Endothelial cell of umbilical vein (primary cell): ENCODE results near the gene CD200. TPM values are rescaled to one million over a fixed set of nuclear protein-coding genes. Genes with fewer than 3 reads are reported as not detected.

Experiments
- BruUV-seq: library from RNA; stranded (reverse); fragments of 400-500 nt; replicated peaks from 2 replicates; lab custom pipeline; 2021; lab: Mats Ljungman, UMichigan
- CTCF ChIA-PET: fragments of 300-600, 350-600 bp; sonication (Branson Sonifier 250); formaldehyde crosslinking; loops from one replicate; lab custom pipeline; 2021; ENCODE audit warnings: antibody characterized with exemption, inconsistent platforms; lab: Charles Lee
- POLR2A ChIA-PET: fragments of 300-600, 350-600 bp; sonication (Branson Sonifier 250); formaldehyde crosslinking; loops from one replicate; lab custom pipeline; 2021; ENCODE audit warnings: antibody characterized with exemption, inconsistent platforms; lab: Charles Lee
- DNase-seq: peaks from one replicate; pipeline ENCODE4 v3.0.0-alpha.2; 2011; ENCODE audit warnings: low read depth, low spot score
- FAIRE-seq: peaks from 2 replicates; lab custom pipeline; 2011; peaks lifted over from hg19 to GRCh38; lab: Jason Lieb, UNC
- H2AFZ ChIP-seq: 2 replicates; pipeline ENCODE4 v1.6.0; 2012; ENCODE audit warnings: low read depth, low read length, control low read depth, inconsistent platforms
- H3K27ac ChIP-seq: 2 replicates; pipeline ENCODE4 v1.5.1; 2011; ENCODE audit warnings: low read depth, mild to moderate bottlenecking, control low read depth, low read length, moderate library complexity; ENCODE audit not compliant: insufficient read depth
- H3K27me3 ChIP-seq, 2 experiments: 2 replicates each; pipeline versions ENCODE4 v1.6.0 to v1.6.1; 2011; ENCODE audit warnings: low read length in 2 of 2, mixed read lengths in 1 of 2; ENCODE audit not compliant: control insufficient read depth in 2 of 2, insufficient read depth in 2 of 2
- H3K36me3 ChIP-seq, 2 experiments: 2 replicates in 1 of 2; 3 replicates in 1 of 2; pipeline ENCODE4 v1.5.1; 2011; ENCODE audit warnings: low read length in 2 of 2, mild to moderate bottlenecking in 1 of 2, moderate library complexity in 1 of 2; ENCODE audit not compliant: control insufficient read depth in 2 of 2, insufficient read depth in 2 of 2; ENCODE audit errors: extremely low read depth in 1 of 2
- H3K4me1 ChIP-seq: 3 replicates; pipeline ENCODE4 v1.5.1; 2011; ENCODE audit warnings: mild to moderate bottlenecking, low read length; ENCODE audit not compliant: control insufficient read depth, insufficient read depth; ENCODE audit errors: extremely low read depth
- H3K4me2 ChIP-seq: 2 replicates; pipeline ENCODE4 v1.6.1; 2011; ENCODE audit warnings: low read length, control low read depth, mixed read lengths; ENCODE audit not compliant: insufficient read depth
- H3K4me3 ChIP-seq, 3 experiments: fragments of 200-600 bp in 1 of 3; sonication (generic), shearing (Covaris generic) in 1 of 3; replicated peaks in 1 of 3; 2 replicates each; pipeline ENCODE4 v1.5.1; 2011 to 2016; ENCODE audit warnings: control low read depth in 3 of 3, low read length in 3 of 3, mild to moderate bottlenecking in 2 of 3, inconsistent platforms in 1 of 3, low read depth in 1 of 3, moderate library complexity in 1 of 3; ENCODE audit not compliant: insufficient read depth in 1 of 3
- H3K79me2 ChIP-seq: 2 replicates; pipeline ENCODE4 v1.6.0; 2012; ENCODE audit warnings: low read length, inconsistent platforms; ENCODE audit not compliant: control insufficient read depth, insufficient read depth
- H3K9ac ChIP-seq: replicated peaks from 2 replicates; pipeline ENCODE3; 2011; ENCODE audit warnings: low read length, control low read depth; ENCODE audit not compliant: insufficient read depth; ENCODE audit errors: extremely low read depth
- H3K9me1 ChIP-seq: replicated peaks from 3 replicates; pipeline ENCODE4 v1.6.0; 2011; ENCODE audit warnings: mild to moderate bottlenecking, low read length; ENCODE audit not compliant: control insufficient read depth, insufficient read depth; ENCODE audit errors: extremely low read depth
- H3K9me3 ChIP-seq: replicated peaks from 2 replicates; pipeline ENCODE4 v1.5.1; 2012; ENCODE audit warnings: low read length, inconsistent platforms; ENCODE audit not compliant: control insufficient read depth, insufficient read depth
- H4K20me1 ChIP-seq: replicated peaks from 2 replicates; pipeline ENCODE3; 2011; ENCODE audit warnings: mild to moderate bottlenecking, low read length; ENCODE audit not compliant: control insufficient read depth, insufficient read depth; ENCODE audit errors: extremely low read depth
- EZH2 ChIP-seq: IDR thresholded peaks from 2 replicates; pipeline ENCODE4 v1.6.1; 2012; ENCODE audit warnings: borderline replicate concordance, low read depth, mild to moderate bottlenecking, moderate library complexity, low read length, inconsistent platforms; ENCODE audit not compliant: severe bottlenecking
- FOS ChIP-seq: IDR thresholded peaks from 2 replicates; pipeline ENCODE4 v1.6.1; 2011; ENCODE audit warnings: mild to moderate bottlenecking, low read length, moderate library complexity, borderline replicate concordance; ENCODE audit not compliant: insufficient read depth
- GATA2 ChIP-seq: IDR thresholded peaks from 2 replicates; pipeline ENCODE4 v1.7.0; 2011; ENCODE audit warnings: low read depth, mild to moderate bottlenecking, moderate library complexity, mixed read lengths, low read length; ENCODE audit not compliant: insufficient read length, insufficient read depth
- JUN ChIP-seq: IDR thresholded peaks from 2 replicates; pipeline ENCODE4 v1.6.1; 2011; ENCODE audit warnings: borderline replicate concordance, low read depth; ENCODE audit not compliant: insufficient read length, insufficient read depth
- MAX ChIP-seq: IDR thresholded peaks from 2 replicates; pipeline ENCODE4 v1.6.1; 2011; ENCODE audit not compliant: insufficient read depth, insufficient read length
- MYC ChIP-seq: IDR thresholded peaks from one replicate; pipeline ENCODE4 v1.6.1; 2011; ENCODE audit warnings: mild to moderate bottlenecking, low read depth, low read length
- POLR2A ChIP-seq: IDR thresholded peaks from 2 replicates; pipeline ENCODE4 v1.6.1; 2012; ENCODE audit warnings: low read depth, mild to moderate bottlenecking, control low read depth, low read length
- POLR2AphosphoS5 ChIP-seq: IDR thresholded peaks from 2 replicates; pipeline ENCODE4 v1.6.1; 2012; ENCODE audit warnings: low read depth, mild to moderate bottlenecking, control low read depth, low read length, moderate library complexity; ENCODE audit not compliant: insufficient read depth
- dilution Hi-C: fragments of 300-500 bp; cut with MboI; formaldehyde crosslinking; loops from one replicate; pipeline ENCODE4 v1.15.0; 2019; ENCODE audit warnings: low sequenced_read_pairs; ENCODE audit not compliant: extremely low pct_ligation_motif_present
- intact Hi-C: fragments of 100-400 bp; cut with micrococcal nuclease; formaldehyde crosslinking; loops from one replicate; pipeline ENCODE4 v1.10.0; 2022
- polyA plus RNA-seq, 4 experiments: library from polyadenylated mRNA; depleted of rRNA in 3 of 4; stranded (reverse) in 3 of 4; unstranded in 1 of 4; fragments of >200 nt; gene quantifications; 2 replicates each; pipeline versions ENCODE4 v1.2.1 to v1.2.3, GENCODE V29; 2011 to 2012; ENCODE audit warnings: missing spikeins in 1 of 4
- total RNA-seq: library from RNA; stranded (reverse); gene quantifications from 2 replicates; pipeline ENCODE4 v1.2.3, GENCODE V29; 2021
- TF ChIP-seq, protein P1 (sequence below), 2 donors: IDR thresholded peaks; 1 replicate in 1 of 2; 2 replicates in 1 of 2; pipeline ENCODE4 v1.5.1; 2011; ENCODE audit warnings: low read length in 2 of 2, mild to moderate bottlenecking in 2 of 2, moderate library complexity in 2 of 2, control low read depth in 1 of 2, inconsistent platforms in 1 of 2, low read depth in 1 of 2; ENCODE audit not compliant: insufficient read depth in 1 of 2; ENCODE audit errors: extremely low read depth in 1 of 2

Gene CD200
- total and polyA plus RNA-seq, 2 donors (not counting 3 experiments of a cell fraction or from before 2014, with no cell fraction given): 8.1 to 8.2 TPM

GRCh38 chr3:112395896-112396290 lies 62.9 kb downstream of the CD200 start:
- TF ChIP-seq JUN (no peak), FOS (no peak), MYC (no peak), MAX (no peak), POLR2A (no peak), POLR2AphosphoS5 (no peak), EZH2 (no peak), GATA2 (no peak)
- TF ChIP-seq, protein P1, sequence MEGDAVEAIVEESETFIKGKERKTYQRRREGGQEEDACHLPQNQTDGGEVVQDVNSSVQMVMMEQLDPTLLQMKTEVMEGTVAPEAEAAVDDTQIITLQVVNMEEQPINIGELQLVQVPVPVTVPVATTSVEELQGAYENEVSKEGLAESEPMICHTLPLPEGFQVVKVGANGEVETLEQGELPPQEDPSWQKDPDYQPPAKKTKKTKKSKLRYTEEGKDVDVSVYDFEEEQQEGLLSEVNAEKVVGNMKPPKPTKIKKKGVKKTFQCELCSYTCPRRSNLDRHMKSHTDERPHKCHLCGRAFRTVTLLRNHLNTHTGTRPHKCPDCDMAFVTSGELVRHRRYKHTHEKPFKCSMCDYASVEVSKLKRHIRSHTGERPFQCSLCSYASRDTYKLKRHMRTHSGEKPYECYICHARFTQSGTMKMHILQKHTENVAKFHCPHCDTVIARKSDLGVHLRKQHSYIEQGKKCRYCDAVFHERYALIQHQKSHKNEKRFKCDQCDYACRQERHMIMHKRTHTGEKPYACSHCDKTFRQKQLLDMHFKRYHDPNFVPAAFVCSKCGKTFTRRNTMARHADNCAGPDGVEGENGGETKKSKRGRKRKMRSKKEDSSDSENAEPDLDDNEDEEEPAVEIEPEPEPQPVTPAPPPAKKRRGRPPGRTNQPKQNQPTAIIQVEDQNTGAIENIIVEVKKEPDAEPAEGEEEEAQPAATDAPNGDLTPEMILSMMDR (IDR thresholded peaks at IDR 0.05; ENCODE audit: extremely low read depth in 1 of 2, insufficient read depth in 1 of 2, low read depth in 1 of 2, low read length in 2 of 2): no peak
- no peaks in the 10 kb centered on the region for H3K27me3 ChIP-seq
- peaks cover 35% of the 10 kb centered on the region for H3K4me1 ChIP-seq
- no peak for FAIRE-seq
- POLR2A ChIA-PET: interaction anchor here (1.1 to 1.6 kb wide), 3 partner anchors 45 to 63 kb away, joined by 3 to 5 read pairs (median 4); partner anchors contain the start of gene CD200
- peak overlapping the region; percentile 85 for H3K27ac ChIP-seq
- BruUV-seq: TSS peak; percentile 18
- dilution Hi-C loops (no loop called here), intact Hi-C loops (loop anchor here (1.0 kb wide), 1 partner anchor 43 kb away; no protein-coding TSS in a partner anchor)
- DNase-seq: no peak
- peak overlapping the region; percentile 65 for H3K4me2 ChIP-seq
- H2AFZ ChIP-seq: no peak overlapping the region
- no peaks in the 10 kb centered on the region for H3K36me3 ChIP-seq
- H4K20me1 ChIP-seq: no peaks in the 10 kb centered on the region
- CTCF ChIA-PET: interaction anchor here (0.8 to 1.8 kb wide), 10 partner anchors 9 to 284 kb away, joined by 3 to 7 read pairs (median 6); partner anchors contain the start of genes CD200 and SLC9C1
- H3K79me2 ChIP-seq: no peaks in the 10 kb centered on the region
- H3K9me1 ChIP-seq: no peaks in the 10 kb centered on the region
- H3K9me3 ChIP-seq: peaks cover 3% of the 10 kb centered on the region
- H3K9ac ChIP-seq: peak overlapping the region; percentile 57
- no peak overlapping the region for H3K4me3 ChIP-seq
